Uterus (tissue), 2 donors: Measurements from ENCODE around the gene GASK1B.

ENCODE experiments used
- CTCF ChIP-seq, 4 experiments: fragments of 200-600 bp in 2 of 4; fragments of 450-650 bp in 2 of 4; sonication (generic) in 2 of 4; IDR thresholded peaks; one replicate each; pipeline ENCODE4 v1.5.1; 2016 to 2019; ENCODE audit warnings: antibody characterized with exemption in 4 of 4, mild to moderate bottlenecking in 2 of 4, moderate library complexity in 1 of 4
- POLR2A ChIP-seq, 2 donors: fragments of 450-650 bp; IDR thresholded peaks; one replicate each; pipeline ENCODE4 v1.6.1; 2016; ENCODE audit warnings: antibody characterized with exemption in 2 of 2, mild to moderate bottlenecking in 1 of 2, moderate library complexity in 1 of 2

- TF ChIP-seq CTCF (IDR thresholded peaks at IDR 0.05), result no peak
- TF ChIP-seq POLR2A (IDR thresholded peaks at IDR 0.05), result no peak
Measured at GRCh38 chr4:158176108-158176507, 3.3 kb upstream of the GASK1B start.
